ENCODE results near the gene DMRTC2. TPM values are rescaled to one million over a fixed set of nuclear protein-coding genes. Genes with fewer than 3 reads are reported as not detected.

The DMRTC2 gene
- total RNA-seq, 4 donors from 2014 or later: not detected

GRCh38 chr19:41892173-41892902, 47.5 kb downstream of the DMRTC2 start:
- no peak overlapping the region for H3K27ac ChIP-seq
- H3K9me3 ChIP-seq: no peaks in the 10 kb centered on the region
- H3K4me1 ChIP-seq: no peaks in the 10 kb centered on the region
- no peaks in the 10 kb centered on the region for H3K27me3 ChIP-seq
- ATAC-seq: no peak
- no peak overlapping the region for H3K4me3 ChIP-seq
- H3K36me3 ChIP-seq: peaks cover 0 to 43% of the 10 kb centered on the region in 2 donors
- no peak for TF ChIP-seq POLR2A (IDR thresholded peaks at IDR 0.05)
- no peak for TF ChIP-seq CTCF (IDR thresholded peaks at IDR 0.05 in 4 of 5, conservative IDR thresholded peaks at IDR 0.05 in 1 of 5)
- intact Hi-C loops (cut with DNase I; ENCODE audit: low total_unique reads) (no loop called here), in situ Hi-C loops (cut with MboI; ENCODE audit: low sequenced_read_pairs in 4 of 4) (no loop called here)
- no peak for DNase-seq

- Histone ChIP-seq H3K27ac (no peak overlapping the region), H3K4me3 (no peak overlapping the region), H3K27me3 (no peaks in the 10 kb centered on the region), H3K36me3 (peaks cover 0 to 55% of the 10 kb centered on the region in 2 donors), H3K9me3 (no peaks in the 10 kb centered on the region), H3K4me1 (no peaks in the 10 kb centered on the region)
- no peak for TF ChIP-seq POLR2A (IDR thresholded peaks at IDR 0.05)
- no peak for TF ChIP-seq CTCF (IDR thresholded peaks at IDR 0.05 in 4 of 5, conservative IDR thresholded peaks at IDR 0.05 in 1 of 5)
- no peak for DNase-seq
- in situ Hi-C loops (cut with MboI; ENCODE audit: low sequenced_read_pairs in 4 of 4): no loop called here
- ATAC-seq: no peak
- intact Hi-C loops (cut with DNase I; ENCODE audit: low total_unique reads): no loop called here
Observed at GRCh38 chr19:41893899-41894298, 49.1 kb downstream of the DMRTC2 start.

- Histone ChIP-seq H3K9me3 (no peaks in the 10 kb centered on the region), H3K36me3 (peaks cover 0 to 54% of the 10 kb centered on the region in 2 donors), H3K27me3 (no peaks in the 10 kb centered on the region), H3K4me3 (no peak overlapping the region), H3K27ac (no peak overlapping the region), H3K4me1 (no peaks in the 10 kb centered on the region)
- ATAC-seq: no peak
- in situ Hi-C loops (cut with MboI; ENCODE audit: low sequenced_read_pairs in 4 of 4): no loop called here
- intact Hi-C loops (cut with DNase I; ENCODE audit: low total_unique reads): no loop called here
- no peak for DNase-seq
- no peak for TF ChIP-seq POLR2A (IDR thresholded peaks at IDR 0.05)
- no peak for TF ChIP-seq CTCF (IDR thresholded peaks at IDR 0.05 in 4 of 5, conservative IDR thresholded peaks at IDR 0.05 in 1 of 5)
Observed at GRCh38 chr19:41894350-41894749, 49.5 kb downstream of the DMRTC2 start.

- ATAC-seq: no peak
- no peak for DNase-seq
- Histone ChIP-seq H3K9me3 (no peaks in the 10 kb centered on the region), H3K27me3 (no peaks in the 10 kb centered on the region), H3K36me3 (peaks cover 0 to 62% of the 10 kb centered on the region in 2 donors), H3K4me1 (no peaks in the 10 kb centered on the region), H3K27ac (no peak overlapping the region), H3K4me3 (no peak overlapping the region)
- no peak for TF ChIP-seq CTCF (IDR thresholded peaks at IDR 0.05 in 4 of 5, conservative IDR thresholded peaks at IDR 0.05 in 1 of 5)
- TF ChIP-seq POLR2A (IDR thresholded peaks at IDR 0.05): no peak
- intact Hi-C loops (cut with DNase I; ENCODE audit: low total_unique reads) (no loop called here), in situ Hi-C loops (cut with MboI; ENCODE audit: low sequenced_read_pairs in 4 of 4) (no loop called here)
Observed at GRCh38 chr19:41895745-41896580, 51.1 kb downstream of the DMRTC2 start.
